HEK293 (cell line): Measurements from ENCODE around the gene MAMDC2.

ENCODE experiments used
- CTCF ChIA-PET: fragments of 350-600 bp; formaldehyde crosslinking; extraction: SDS; loops from one replicate; lab custom pipeline; 2021; ENCODE audit warnings: antibody characterized with exemption; lab: Yijun Ruan, JAX
- POLR2A ChIA-PET: fragments of 300-600 bp; formaldehyde crosslinking; extraction: SDS; loops from one replicate; lab custom pipeline; 2020; ENCODE audit warnings: antibody characterized with exemption, inconsistent platforms; lab: Yijun Ruan, JAX
- H3K27ac ChIP-seq: fragments of 200-500 bp; sonication (Bioruptor generic); 2 replicates; pipeline ENCODE4 v1.5.1; 2014; ENCODE audit warnings: low read depth, low read length, control low read depth, inconsistent platforms; ENCODE audit errors: extremely low read depth
- H3K36me3 ChIP-seq, 2 experiments: fragments of 200-500 bp in 1 of 2; sonication (Bioruptor generic) in 1 of 2; 1 replicate in 1 of 2; 2 replicates in 1 of 2; pipeline ENCODE4 v1.5.1; 2014 to 2017; ENCODE audit warnings: inconsistent platforms in 2 of 2, low read length in 2 of 2; ENCODE audit not compliant: control insufficient read depth in 2 of 2, insufficient read depth in 1 of 2
- H3K4me1 ChIP-seq: fragments of 200-500 bp; sonication (Bioruptor generic); 2 replicates; pipeline ENCODE4 v1.5.1; 2014; ENCODE audit warnings: mild to moderate bottlenecking, low read length, inconsistent platforms; ENCODE audit not compliant: control insufficient read depth, insufficient read depth
- H3K4me3 ChIP-seq: 2 replicates; pipeline ENCODE4 v1.5.1; 2011; ENCODE audit warnings: low read depth, mild to moderate bottlenecking, control low read depth, low read length, moderate library complexity
- H3K9me3 ChIP-seq: fragments of 200-500 bp; sonication (Bioruptor generic); 2 replicates; pipeline ENCODE4 v1.5.1; 2014; ENCODE audit warnings: low read depth, low read length, inconsistent platforms; ENCODE audit not compliant: control insufficient read depth, insufficient read depth
- GFI1B ChIP-seq: fragments of 450-650 bp; formaldehyde crosslinking; IDR thresholded peaks from 2 replicates; pipeline ENCODE4 v1.5.1; 2016; ENCODE audit warnings: missing biosample characterization, missing genetic modification characterization
- IKZF3 ChIP-seq: fragments of 450-650 bp; IDR thresholded peaks from 2 replicates; pipeline ENCODE4 v1.5.0; 2018; ENCODE audit warnings: missing biosample characterization, mild to moderate bottlenecking, missing genetic modification characterization, moderate library complexity
- SP7 ChIP-seq: fragments of 450-650 bp; formaldehyde crosslinking; IDR thresholded peaks from 2 replicates; pipeline ENCODE4 v1.5.1; 2016; ENCODE audit warnings: missing biosample characterization, missing genetic modification characterization
- ZBTB7A ChIP-seq: fragments of 450-650 bp; formaldehyde crosslinking; IDR thresholded peaks from 2 replicates; pipeline ENCODE4 v1.5.1; 2016; ENCODE audit warnings: low read depth, missing biosample characterization, missing genetic modification characterization
- ZNF121 ChIP-seq: fragments of 450-650 bp; formaldehyde crosslinking; IDR thresholded peaks from 2 replicates; pipeline ENCODE4 v1.5.1; 2016; ENCODE audit warnings: missing biosample characterization, missing genetic modification characterization
- ZNF133 ChIP-seq: fragments of 450-650 bp; formaldehyde crosslinking; IDR thresholded peaks from 2 replicates; pipeline ENCODE4 v1.5.1; 2016; ENCODE audit warnings: missing biosample characterization, missing genetic modification characterization
- ZNF138 ChIP-seq: fragments of 450-650 bp; formaldehyde crosslinking; IDR thresholded peaks from 2 replicates; pipeline ENCODE4 v1.5.1; 2016; ENCODE audit warnings: missing biosample characterization, missing genetic modification characterization, borderline replicate concordance
- ZNF146 ChIP-seq: fragments of 450-650 bp; formaldehyde crosslinking; IDR thresholded peaks from 2 replicates; pipeline ENCODE4 v1.5.1; 2016; ENCODE audit warnings: missing biosample characterization, missing genetic modification characterization
- ZNF202 ChIP-seq: fragments of 450-650 bp; formaldehyde crosslinking; IDR thresholded peaks from 2 replicates; pipeline ENCODE4 v1.5.1; 2016; ENCODE audit warnings: missing biosample characterization, missing genetic modification characterization, borderline replicate concordance
- ZNF214 ChIP-seq: fragments of 450-650 bp; formaldehyde crosslinking; IDR thresholded peaks from 2 replicates; pipeline ENCODE4 v1.5.1; 2017; ENCODE audit warnings: missing biosample characterization, mild to moderate bottlenecking, missing genetic modification characterization, borderline replicate concordance
- ZNF239 ChIP-seq: fragments of 450-650 bp; formaldehyde crosslinking; IDR thresholded peaks from 2 replicates; pipeline ENCODE4 v1.5.1; 2016; ENCODE audit warnings: missing biosample characterization, missing genetic modification characterization
- ZNF335 ChIP-seq: fragments of 450-650 bp; formaldehyde crosslinking; conservative IDR thresholded peaks from 2 replicates; pipeline ENCODE4 v1.5.1; 2016; ENCODE audit warnings: missing biosample characterization, missing genetic modification characterization
- ZNF37A ChIP-seq: fragments of 450-650 bp; IDR thresholded peaks from 2 replicates; pipeline ENCODE4 v1.5.1; 2018; ENCODE audit warnings: missing biosample characterization, missing genetic modification characterization
- ZNF626 ChIP-seq: fragments of 450-650 bp; sonication (Bioruptor Pico); formaldehyde crosslinking; IDR thresholded peaks from 2 replicates; pipeline ENCODE4 v1.5.1; 2018; ENCODE audit warnings: missing biosample characterization, missing genetic modification characterization, inconsistent platforms
- ZNF660 ChIP-seq: fragments of 450-650 bp; IDR thresholded peaks from 2 replicates; pipeline ENCODE4 v1.5.1; 2018; ENCODE audit warnings: missing biosample characterization, mild to moderate bottlenecking, missing genetic modification characterization
- ZNF791 ChIP-seq: fragments of 450-650 bp; formaldehyde crosslinking; IDR thresholded peaks from 2 replicates; pipeline ENCODE4 v1.5.1; 2016; ENCODE audit warnings: missing biosample characterization, missing genetic modification characterization
- ZNF830 ChIP-seq: fragments of 450-650 bp; IDR thresholded peaks from 2 replicates; pipeline ENCODE4 v1.5.0; 2018; ENCODE audit warnings: missing biosample characterization, missing genetic modification characterization, low read depth, mild to moderate bottlenecking, moderate library complexity
- ZXDB ChIP-seq: fragments of 450-650 bp; formaldehyde crosslinking; IDR thresholded peaks from 2 replicates; pipeline ENCODE4 v1.5.1; 2016; ENCODE audit warnings: missing biosample characterization, missing genetic modification characterization
- TF ChIP-seq, protein P1 (sequence below): fragments of 450-650 bp; formaldehyde crosslinking; IDR thresholded peaks from 2 replicates; pipeline ENCODE4 v1.5.1; 2017; ENCODE audit warnings: missing biosample characterization, missing genetic modification characterization
- TF ChIP-seq, protein P2 (sequence below): fragments of 450-650 bp; formaldehyde crosslinking; IDR thresholded peaks from 2 replicates; pipeline ENCODE4 v1.5.1; 2016; ENCODE audit warnings: missing biosample characterization, missing genetic modification characterization, borderline replicate concordance
- TF ChIP-seq, protein P3 (sequence below): fragments of 450-650 bp; formaldehyde crosslinking; conservative IDR thresholded peaks from 2 replicates; pipeline ENCODE4 v1.5.1; 2016; ENCODE audit warnings: low read depth, missing biosample characterization, missing genetic modification characterization

Gene MAMDC2

DNA sequence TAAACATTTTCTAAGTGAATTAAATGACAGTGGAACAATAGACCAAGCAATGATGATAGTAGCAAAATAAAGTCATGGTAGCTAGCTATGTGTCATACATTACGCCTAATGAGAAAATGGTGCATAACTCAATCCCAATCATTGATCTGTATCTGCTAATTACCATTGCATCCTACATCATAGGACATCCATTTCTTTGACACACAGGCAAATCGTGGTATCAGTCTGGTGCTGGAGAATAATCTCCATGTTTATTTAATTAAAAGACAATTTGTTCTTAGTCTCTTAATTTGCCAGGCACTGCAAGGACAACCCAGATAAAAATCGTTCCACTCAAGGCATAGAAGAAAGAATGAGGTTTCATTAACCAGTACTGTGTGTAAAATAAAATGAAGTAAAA, 125.6 kb downstream of the MAMDC2 start:
- no peak overlapping the region for H3K27ac ChIP-seq
- H3K4me1 ChIP-seq, result no peaks in the 10 kb centered on the region
- no peak overlapping the region for H3K4me3 ChIP-seq
- H3K9me3 ChIP-seq, result no peaks in the 10 kb centered on the region
- ChIA-PET CTCF (interaction anchor here (1.2 kb wide), 1 partner anchor 57 kb away, joined by 3 read pairs; no protein-coding TSS in a partner anchor), POLR2A (no interaction called here)
- no peaks in the 10 kb centered on the region for H3K36me3 ChIP-seq
- TF ChIP-seq IKZF3 (tag by site-specific recombination), result no peak
- no peak for TF ChIP-seq SP7 (tag by site-specific recombination)
- no peak for TF ChIP-seq ZNF791
- TF ChIP-seq ZNF214 (tag by site-specific recombination), result no peak
- no peak for TF ChIP-seq ZNF626 (tag by site-specific recombination)
- TF ChIP-seq, protein P1, sequence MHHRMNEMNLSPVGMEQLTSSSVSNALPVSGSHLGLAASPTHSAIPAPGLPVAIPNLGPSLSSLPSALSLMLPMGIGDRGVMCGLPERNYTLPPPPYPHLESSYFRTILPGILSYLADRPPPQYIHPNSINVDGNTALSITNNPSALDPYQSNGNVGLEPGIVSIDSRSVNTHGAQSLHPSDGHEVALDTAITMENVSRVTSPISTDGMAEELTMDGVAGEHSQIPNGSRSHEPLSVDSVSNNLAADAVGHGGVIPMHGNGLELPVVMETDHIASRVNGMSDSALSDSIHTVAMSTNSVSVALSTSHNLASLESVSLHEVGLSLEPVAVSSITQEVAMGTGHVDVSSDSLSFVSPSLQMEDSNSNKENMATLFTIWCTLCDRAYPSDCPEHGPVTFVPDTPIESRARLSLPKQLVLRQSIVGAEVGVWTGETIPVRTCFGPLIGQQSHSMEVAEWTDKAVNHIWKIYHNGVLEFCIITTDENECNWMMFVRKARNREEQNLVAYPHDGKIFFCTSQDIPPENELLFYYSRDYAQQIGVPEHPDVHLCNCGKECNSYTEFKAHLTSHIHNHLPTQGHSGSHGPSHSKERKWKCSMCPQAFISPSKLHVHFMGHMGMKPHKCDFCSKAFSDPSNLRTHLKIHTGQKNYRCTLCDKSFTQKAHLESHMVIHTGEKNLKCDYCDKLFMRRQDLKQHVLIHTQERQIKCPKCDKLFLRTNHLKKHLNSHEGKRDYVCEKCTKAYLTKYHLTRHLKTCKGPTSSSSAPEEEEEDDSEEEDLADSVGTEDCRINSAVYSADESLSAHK (tag by site-specific recombination), result no peak
- TF ChIP-seq ZBTB7A (tag by site-specific recombination), result no peak
- TF ChIP-seq, protein P2, sequence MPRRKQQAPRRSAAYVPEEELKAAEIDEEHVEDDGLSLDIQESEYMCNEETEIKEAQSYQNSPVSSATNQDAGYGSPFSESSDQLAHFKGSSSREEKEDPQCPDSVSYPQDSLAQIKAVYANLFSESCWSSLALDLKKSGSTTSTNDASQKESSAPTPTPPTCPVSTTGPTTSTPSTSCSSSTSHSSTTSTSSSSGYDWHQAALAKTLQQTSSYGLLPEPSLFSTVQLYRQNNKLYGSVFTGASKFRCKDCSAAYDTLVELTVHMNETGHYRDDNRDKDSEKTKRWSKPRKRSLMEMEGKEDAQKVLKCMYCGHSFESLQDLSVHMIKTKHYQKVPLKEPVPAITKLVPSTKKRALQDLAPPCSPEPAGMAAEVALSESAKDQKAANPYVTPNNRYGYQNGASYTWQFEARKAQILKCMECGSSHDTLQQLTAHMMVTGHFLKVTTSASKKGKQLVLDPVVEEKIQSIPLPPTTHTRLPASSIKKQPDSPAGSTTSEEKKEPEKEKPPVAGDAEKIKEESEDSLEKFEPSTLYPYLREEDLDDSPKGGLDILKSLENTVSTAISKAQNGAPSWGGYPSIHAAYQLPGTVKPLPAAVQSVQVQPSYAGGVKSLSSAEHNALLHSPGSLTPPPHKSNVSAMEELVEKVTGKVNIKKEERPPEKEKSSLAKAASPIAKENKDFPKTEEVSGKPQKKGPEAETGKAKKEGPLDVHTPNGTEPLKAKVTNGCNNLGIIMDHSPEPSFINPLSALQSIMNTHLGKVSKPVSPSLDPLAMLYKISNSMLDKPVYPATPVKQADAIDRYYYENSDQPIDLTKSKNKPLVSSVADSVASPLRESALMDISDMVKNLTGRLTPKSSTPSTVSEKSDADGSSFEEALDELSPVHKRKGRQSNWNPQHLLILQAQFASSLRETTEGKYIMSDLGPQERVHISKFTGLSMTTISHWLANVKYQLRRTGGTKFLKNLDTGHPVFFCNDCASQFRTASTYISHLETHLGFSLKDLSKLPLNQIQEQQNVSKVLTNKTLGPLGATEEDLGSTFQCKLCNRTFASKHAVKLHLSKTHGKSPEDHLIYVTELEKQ, result no peak
- no peak for TF ChIP-seq ZNF37A (tag by site-specific recombination)
- no peak for TF ChIP-seq ZNF335 (tag by site-specific recombination)
- no peak for TF ChIP-seq ZXDB (tag by site-specific recombination)
- no peak for TF ChIP-seq ZNF146 (tag by site-specific recombination)

DNA sequence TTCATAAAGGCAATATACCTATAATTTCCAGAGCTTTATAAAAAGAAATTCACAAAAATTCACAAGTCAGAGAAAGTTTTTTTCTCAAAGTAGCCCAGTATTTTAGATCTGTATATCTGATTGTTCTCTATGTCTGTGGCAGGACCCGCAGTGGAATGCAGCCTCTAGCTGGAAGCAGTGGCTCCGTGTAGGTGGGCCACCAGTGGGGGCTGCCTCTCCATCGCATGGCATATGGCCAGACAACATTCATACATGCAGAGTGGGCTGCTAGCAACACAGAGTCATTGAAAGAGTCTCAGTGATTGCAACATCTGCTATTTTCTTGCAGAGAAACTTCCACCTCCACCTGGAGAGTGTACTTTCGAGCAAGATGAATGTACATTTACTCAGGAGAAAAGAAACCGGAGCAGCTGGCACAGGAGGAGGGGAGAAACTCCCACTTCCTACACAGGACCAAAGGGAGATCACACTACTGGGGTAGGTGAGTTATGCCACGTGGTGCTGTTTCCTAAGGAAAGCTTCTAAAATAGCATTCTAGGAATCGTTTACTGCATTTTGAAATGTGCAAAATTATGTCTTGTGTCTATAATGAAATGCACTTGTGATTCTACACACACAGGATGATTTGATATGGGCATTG, 126.6 kb downstream of the MAMDC2 start:
- POLR2A ChIA-PET, result no interaction called here
- Histone ChIP-seq H3K36me3 (no peaks in the 10 kb centered on the region), H3K4me1 (no peaks in the 10 kb centered on the region), H3K4me3 (no peak overlapping the region), H3K9me3 (no peaks in the 10 kb centered on the region), H3K27ac (no peak overlapping the region)
- CTCF ChIA-PET, result interaction anchor here (0.9 kb wide), 1 partner anchor 117 kb away, joined by 5 read pairs; no protein-coding TSS in a partner anchor
- TF ChIP-seq ZNF660 (tag by site-specific recombination) (no peak), ZNF830 (tag by site-specific recombination) (no peak), GFI1B (no peak), ZNF239 (tag by site-specific recombination) (no peak), ZNF138 (tag by site-specific recombination) (no peak), ZNF121 (tag by site-specific recombination) (no peak), ZNF133 (tag by site-specific recombination) (no peak), ZNF202 (tag by site-specific recombination) (no peak)
- TF ChIP-seq, protein P2, result no peak
- TF ChIP-seq, protein P3, sequence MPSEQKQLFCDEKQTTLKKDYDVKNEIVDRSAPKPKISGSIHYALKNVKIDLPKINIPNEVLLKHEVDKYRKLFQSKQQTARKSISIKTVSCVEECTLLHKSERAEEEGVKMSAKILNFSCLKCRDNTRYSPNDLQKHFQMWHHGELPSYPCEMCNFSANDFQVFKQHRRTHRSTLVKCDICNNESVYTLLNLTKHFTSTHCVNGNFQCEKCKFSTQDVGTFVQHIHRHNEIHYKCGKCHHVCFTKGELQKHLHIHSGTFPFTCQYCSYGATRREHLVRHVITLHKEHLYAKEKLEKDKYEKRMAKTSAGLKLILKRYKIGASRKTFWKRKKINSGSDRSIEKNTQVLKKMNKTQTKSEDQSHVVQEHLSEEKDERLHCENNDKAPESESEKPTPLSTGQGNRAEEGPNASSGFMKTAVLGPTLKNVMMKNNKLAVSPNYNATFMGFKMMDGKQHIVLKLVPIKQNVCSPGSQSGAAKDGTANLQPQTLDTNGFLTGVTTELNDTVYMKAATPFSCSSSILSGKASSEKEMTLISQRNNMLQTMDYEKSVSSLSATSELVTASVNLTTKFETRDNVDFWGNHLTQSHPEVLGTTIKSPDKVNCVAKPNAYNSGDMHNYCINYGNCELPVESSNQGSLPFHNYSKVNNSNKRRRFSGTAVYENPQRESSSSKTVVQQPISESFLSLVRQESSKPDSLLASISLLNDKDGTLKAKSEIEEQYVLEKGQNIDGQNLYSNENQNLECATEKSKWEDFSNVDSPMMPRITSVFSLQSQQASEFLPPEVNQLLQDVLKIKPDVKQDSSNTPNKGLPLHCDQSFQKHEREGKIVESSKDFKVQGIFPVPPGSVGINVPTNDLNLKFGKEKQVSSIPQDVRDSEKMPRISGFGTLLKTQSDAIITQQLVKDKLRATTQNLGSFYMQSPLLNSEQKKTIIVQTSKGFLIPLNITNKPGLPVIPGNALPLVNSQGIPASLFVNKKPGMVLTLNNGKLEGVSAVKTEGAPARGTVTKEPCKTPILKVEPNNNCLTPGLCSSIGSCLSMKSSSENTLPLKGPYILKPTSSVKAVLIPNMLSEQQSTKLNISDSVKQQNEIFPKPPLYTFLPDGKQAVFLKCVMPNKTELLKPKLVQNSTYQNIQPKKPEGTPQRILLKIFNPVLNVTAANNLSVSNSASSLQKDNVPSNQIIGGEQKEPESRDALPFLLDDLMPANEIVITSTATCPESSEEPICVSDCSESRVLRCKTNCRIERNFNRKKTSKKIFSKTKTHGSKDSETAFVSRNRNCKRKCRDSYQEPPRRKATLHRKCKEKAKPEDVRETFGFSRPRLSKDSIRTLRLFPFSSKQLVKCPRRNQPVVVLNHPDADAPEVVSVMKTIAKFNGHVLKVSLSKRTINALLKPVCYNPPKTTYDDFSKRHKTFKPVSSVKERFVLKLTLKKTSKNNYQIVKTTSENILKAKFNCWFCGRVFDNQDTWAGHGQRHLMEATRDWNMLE (tag by site-specific recombination), result no peak
